Tibial nerve (tissue), 4 donors: ENCODE results near the gene NAGLU. TPM values are rescaled to one million over a fixed set of nuclear protein-coding genes. Genes with fewer than 3 reads are reported as not detected.

Source experiments
- DNase-seq, 2 donors: peaks; one replicate each; pipeline ENCODE4 v3.0.0-alpha.2; 2019; ENCODE audit warnings: low spot score in 2 of 2
- H3K27ac ChIP-seq, 4 donors: fragments of 200-600 bp; sonication (generic) in 3 of 4; one replicate each; pipeline ENCODE4 v1.5.1; 2017 to 2019; ENCODE audit warnings: mild to moderate bottlenecking in 1 of 4
- H3K27me3 ChIP-seq, 2 donors: fragments of 200-600 bp; sonication (generic) in 1 of 2; one replicate each; pipeline versions ENCODE4 v1.5.1 to v1.6.0; 2017 to 2019
- H3K36me3 ChIP-seq, 3 donors: fragments of 200-600 bp; sonication (generic); one replicate each; pipeline ENCODE4 v1.5.1; 2018 to 2019
- H3K4me1 ChIP-seq, 4 donors: fragments of 200-600 bp; sonication (generic) in 3 of 4; one replicate each; pipeline ENCODE4 v1.5.1; 2017 to 2019
- H3K4me3 ChIP-seq, 4 donors: fragments of 200-600 bp; sonication (generic) in 3 of 4; one replicate each; pipeline ENCODE4 v1.5.1; 2017 to 2019; ENCODE audit warnings: mild to moderate bottlenecking in 1 of 4, moderate library complexity in 1 of 4
- H3K9me3 ChIP-seq, 4 donors: fragments of 200-600 bp; sonication (generic) in 3 of 4; one replicate each; pipeline ENCODE4 v1.5.1; 2017 to 2019
- CTCF ChIP-seq, 5 experiments: fragments of 200-600 bp in 3 of 5; fragments of 450-650 bp in 2 of 5; sonication (generic) in 3 of 5; IDR thresholded peaks; one replicate each; pipeline ENCODE4 v1.5.1; 2016 to 2019; ENCODE audit warnings: antibody characterized with exemption in 5 of 5, mild to moderate bottlenecking in 3 of 5, moderate library complexity in 2 of 5
- EP300 ChIP-seq, 2 donors: sonication (generic); formaldehyde crosslinking; IDR thresholded peaks; one replicate each; pipeline ENCODE4 v1.6.1; 2017; ENCODE audit warnings: antibody characterized with exemption in 2 of 2, mild to moderate bottlenecking in 1 of 2
- POLR2A ChIP-seq, 2 donors: fragments of 450-650 bp; IDR thresholded peaks; one replicate each; pipeline ENCODE4 v1.6.1; 2017; ENCODE audit warnings: antibody characterized with exemption in 2 of 2, mild to moderate bottlenecking in 2 of 2, moderate library complexity in 2 of 2
- WGBS, 2 donors: methylation state at CpG; one replicate each; pipeline ENCODE4 v1.1.5; 2018; 5-methylcytosine and 5-hydroxymethylcytosine counted together
- total RNA-seq, 4 donors: library from RNA; depleted of rRNA; stranded (reverse); fragments of >200 nt; gene quantifications; one replicate each; pipeline ENCODE4 v1.1.0, GENCODE V29; 2016

Gene NAGLU
- total RNA-seq, 4 donors from 2014 or later = 52.3 to 115 (median 67.3) TPM

- TF ChIP-seq EP300 (IDR thresholded peaks at IDR 0.05) = no peak
- TF ChIP-seq CTCF (IDR thresholded peaks at IDR 0.05) = no peak
- no peak for TF ChIP-seq POLR2A (IDR thresholded peaks at IDR 0.05)
- WGBS, 2 donors = 62 to 74% methylated on average over 8 of the region's 8 CpGs
- peaks cover 0 to 37% (median 0%) of the 10 kb centered on the region in 3 donors for H3K36me3 ChIP-seq
- H3K4me1 ChIP-seq = peaks cover 0 to 73% (median 54%) of the 10 kb centered on the region in 4 donors
- no peaks in the 10 kb centered on the region for H3K27me3 ChIP-seq
- peak overlapping the region in 2 of 4 donors; percentile 82 to 91 for H3K27ac ChIP-seq
- no peak overlapping the region for H3K4me3 ChIP-seq
- H3K9me3 ChIP-seq = no peaks in the 10 kb centered on the region
- DNase-seq = no peak
These were observed 21.2 kb upstream of the NAGLU start for GRCh38 chr17:42514867-42515266.

- 7 to 8% methylated on average over 9 of the region's 9 CpGs for WGBS, 2 donors
- peaks cover 5 to 93% (median 71%) of the 10 kb centered on the region in 4 donors for H3K4me1 ChIP-seq
These were observed 18.5 kb upstream of the NAGLU start for GRCh38 chr17:42517516-42517915.

GRCh38 chr17:42518046-42518754 lies 17.8 kb upstream of the NAGLU start:
- H3K27me3 ChIP-seq = no peaks in the 10 kb centered on the region
- peak overlapping the region; percentile 85 to 94 (median 90) for H3K27ac ChIP-seq
- peaks cover 5 to 93% (median 70%) of the 10 kb centered on the region in 4 donors for H3K4me1 ChIP-seq
- no peak for TF ChIP-seq CTCF (IDR thresholded peaks at IDR 0.05)
- peak; percentile 40 to 86 for TF ChIP-seq EP300 (IDR thresholded peaks at IDR 0.05)
- whole genome bisulfite sequencing, 2 donors = 31 to 32% methylated on average over 9 of the region's 9 CpGs
- no peak overlapping the region for H3K4me3 ChIP-seq
- peaks cover 0 to 23% (median 0%) of the 10 kb centered on the region in 3 donors for H3K36me3 ChIP-seq
- H3K9me3 ChIP-seq = no peaks in the 10 kb centered on the region
- peak; percentile 69 to 86 for DNase-seq

More at GRCh38 chr17:42517516-42517915, 18.5 kb upstream of the NAGLU start:
- no peak for TF ChIP-seq POLR2A (IDR thresholded peaks at IDR 0.05)
- TF ChIP-seq EP300 (IDR thresholded peaks at IDR 0.05) = peak; percentile 61 to 70
- TF ChIP-seq CTCF (IDR thresholded peaks at IDR 0.05) = peak; percentile 81 to 96 (median 93)
- peak; percentile 90 to 96 for DNase-seq
- peak overlapping the region; percentile 85 to 94 (median 90) for H3K27ac ChIP-seq
- H3K4me3 ChIP-seq = no peak overlapping the region
- peaks cover 0 to 23% (median 0%) of the 10 kb centered on the region in 3 donors for H3K36me3 ChIP-seq
- H3K9me3 ChIP-seq = no peaks in the 10 kb centered on the region
- no peaks in the 10 kb centered on the region for H3K27me3 ChIP-seq

- TF ChIP-seq CTCF (IDR thresholded peaks at IDR 0.05) (no peak), POLR2A (IDR thresholded peaks at IDR 0.05) (no peak), EP300 (IDR thresholded peaks at IDR 0.05) (no peak)
- H3K27me3 ChIP-seq = no peaks in the 10 kb centered on the region
- DNase-seq = peak in 1 of 2 donors; percentile 58
- 21 to 27% methylated on average over 6 of the region's 6 CpGs for WGBS, 2 donors
- no peak overlapping the region for H3K4me3 ChIP-seq
- no peaks in the 10 kb centered on the region for H3K9me3 ChIP-seq
- H3K27ac ChIP-seq = peak overlapping the region; percentile 85 to 94 (median 90)
- H3K36me3 ChIP-seq = peaks cover 0 to 17% (median 0%) of the 10 kb centered on the region in 3 donors
- H3K4me1 ChIP-seq = peaks cover 5 to 92% (median 65%) of the 10 kb centered on the region in 4 donors
These were observed 17.1 kb upstream of the NAGLU start for GRCh38 chr17:42518755-42519545.
